Body of pancreas (tissue), 4 donors: ENCODE measurements around the gene PWWP2B.

Experiments used
- CTCF ChIP-seq, 7 experiments: fragments of 450-650 bp in 4 of 7; fragments of 200-600 bp in 3 of 7; sonication (generic) in 3 of 7; IDR thresholded peaks; one replicate each; pipeline ENCODE4 v1.5.1; 2016 to 2019; ENCODE audit warnings: antibody characterized with exemption in 7 of 7
- POLR2A ChIP-seq, 3 donors: fragments of 450-650 bp; IDR thresholded peaks; one replicate each; pipeline ENCODE4 v1.6.1; 2016; ENCODE audit warnings: antibody characterized with exemption in 3 of 3, mild to moderate bottlenecking in 2 of 3

DNA sequence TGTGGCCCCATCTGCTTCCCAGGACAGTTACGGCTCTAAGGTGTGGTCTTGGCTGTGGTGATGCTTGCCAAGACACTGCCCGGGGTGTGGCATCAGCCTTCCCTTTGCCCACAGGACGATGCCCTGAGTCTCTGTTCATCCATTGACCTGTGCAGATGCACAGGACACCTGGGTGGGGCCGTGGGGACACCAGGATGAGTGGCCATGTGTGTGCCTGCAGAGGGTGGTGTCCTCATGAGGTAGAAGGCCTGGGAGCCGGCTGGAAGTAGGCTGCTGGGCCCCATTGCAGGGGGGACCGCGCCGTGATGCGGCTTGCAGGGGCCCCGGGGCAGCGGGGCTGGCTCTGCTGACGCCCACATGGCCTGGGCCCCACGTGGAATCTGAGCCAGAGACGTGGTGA is 22.4 kb upstream of the PWWP2B start:
- TF ChIP-seq CTCF (IDR thresholded peaks at IDR 0.05) (no peak), POLR2A (IDR thresholded peaks at IDR 0.05) (no peak)
